Lower leg skin (tissue), 4 donors: ENCODE data around the gene NFATC2. TPM values are rescaled to one million over a fixed set of nuclear protein-coding genes. Genes with fewer than 3 reads are reported as not detected.

Experiments used
- DNase-seq, 2 donors: peaks; one replicate each; pipeline ENCODE4 v3.0.0-alpha.2; 2019; ENCODE audit warnings: low spot score in 2 of 2
- H3K4me3 ChIP-seq: fragments of 200-600 bp; sonication (generic); 2 replicates; pipeline ENCODE4 v1.5.1; 2017; ENCODE audit warnings: mild to moderate bottlenecking, low read depth; ENCODE audit not compliant: poor library complexity, severe bottlenecking
- POLR2A ChIP-seq, 2 donors: fragments of 450-650 bp; IDR thresholded peaks; one replicate each; pipeline ENCODE4 v1.6.1; 2016 to 2017; ENCODE audit warnings: antibody characterized with exemption in 2 of 2, mild to moderate bottlenecking in 1 of 2, moderate library complexity in 1 of 2
- WGBS, 2 donors: methylation state at CpG; one replicate each; pipeline ENCODE4 v1.1.5; 2018; 5-methylcytosine and 5-hydroxymethylcytosine counted together
- intact Hi-C: fragments of 100-400 bp; cut with DNase I; formaldehyde crosslinking; loops from one replicate; pipeline ENCODE4 v1.15.0; 2023; ENCODE audit warnings: low total_unique reads
- total RNA-seq, 4 donors: library from RNA; depleted of rRNA; stranded (reverse); fragments of >200 nt; gene quantifications; one replicate each; pipeline ENCODE4 v1.1.0, GENCODE V29; 2016
- TF ChIP-seq, protein P1 (sequence below), 3 donors: fragments of 450-650 bp; IDR thresholded peaks; one replicate each; pipeline ENCODE4 v1.5.1; 2016; ENCODE audit warnings: antibody characterized with exemption in 3 of 3, mild to moderate bottlenecking in 3 of 3, moderate library complexity in 2 of 3

Gene NFATC2
- total RNA-seq, 4 donors from 2014 or later, result 4.0 to 10.4 (median 5.1) TPM

DNA sequence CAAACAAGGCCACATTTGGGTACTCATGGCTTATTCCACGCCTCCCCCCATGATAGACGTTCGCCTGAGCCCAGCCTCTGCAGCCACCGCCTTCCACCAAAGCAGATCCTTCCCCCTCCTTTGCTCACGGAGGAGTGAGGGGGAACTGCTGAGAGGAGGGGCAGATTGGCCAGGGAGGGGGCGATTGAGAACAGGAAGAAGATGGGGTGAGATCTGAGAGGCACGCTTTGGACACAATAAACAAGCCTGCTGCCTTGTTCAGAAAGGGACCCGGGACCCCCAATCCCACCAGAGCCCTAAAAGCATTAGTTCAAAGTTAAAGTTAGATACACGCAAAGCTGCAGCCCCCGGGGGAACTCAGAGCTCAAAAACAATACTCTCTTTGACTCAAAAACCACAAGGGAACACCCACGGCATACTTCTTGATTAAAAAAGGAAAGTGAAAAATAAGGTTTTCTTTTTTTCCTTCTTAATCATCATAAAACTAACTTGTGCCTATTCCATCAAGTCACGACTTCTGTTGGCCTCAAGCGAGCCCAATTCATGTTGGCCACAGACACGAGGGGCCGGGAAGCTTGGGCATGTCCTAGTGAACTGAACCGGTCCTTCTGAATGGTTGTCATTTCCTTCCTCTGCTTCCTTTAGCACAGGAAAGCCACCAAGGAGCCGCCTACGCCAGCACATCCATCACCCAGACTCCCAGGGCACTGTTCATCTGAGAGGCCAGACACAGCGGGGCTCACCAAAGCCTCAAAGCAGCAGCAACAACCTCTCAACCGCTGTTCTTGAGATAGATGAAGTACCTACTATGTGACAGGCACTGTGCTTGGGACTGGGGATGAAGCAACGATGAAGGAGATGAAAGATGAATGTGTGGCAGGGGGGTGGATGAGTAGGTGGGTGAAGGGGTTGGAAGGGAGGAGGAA is 44.7 kb downstream of the NFATC2 start:
- TF ChIP-seq, protein P1, sequence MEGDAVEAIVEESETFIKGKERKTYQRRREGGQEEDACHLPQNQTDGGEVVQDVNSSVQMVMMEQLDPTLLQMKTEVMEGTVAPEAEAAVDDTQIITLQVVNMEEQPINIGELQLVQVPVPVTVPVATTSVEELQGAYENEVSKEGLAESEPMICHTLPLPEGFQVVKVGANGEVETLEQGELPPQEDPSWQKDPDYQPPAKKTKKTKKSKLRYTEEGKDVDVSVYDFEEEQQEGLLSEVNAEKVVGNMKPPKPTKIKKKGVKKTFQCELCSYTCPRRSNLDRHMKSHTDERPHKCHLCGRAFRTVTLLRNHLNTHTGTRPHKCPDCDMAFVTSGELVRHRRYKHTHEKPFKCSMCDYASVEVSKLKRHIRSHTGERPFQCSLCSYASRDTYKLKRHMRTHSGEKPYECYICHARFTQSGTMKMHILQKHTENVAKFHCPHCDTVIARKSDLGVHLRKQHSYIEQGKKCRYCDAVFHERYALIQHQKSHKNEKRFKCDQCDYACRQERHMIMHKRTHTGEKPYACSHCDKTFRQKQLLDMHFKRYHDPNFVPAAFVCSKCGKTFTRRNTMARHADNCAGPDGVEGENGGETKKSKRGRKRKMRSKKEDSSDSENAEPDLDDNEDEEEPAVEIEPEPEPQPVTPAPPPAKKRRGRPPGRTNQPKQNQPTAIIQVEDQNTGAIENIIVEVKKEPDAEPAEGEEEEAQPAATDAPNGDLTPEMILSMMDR (IDR thresholded peaks at IDR 0.05), result no peak
- no peak for TF ChIP-seq POLR2A (IDR thresholded peaks at IDR 0.05)
- intact Hi-C loops, result no loop called here
- peak in 1 of 2 donors; percentile 86 for DNase-seq
- no peak overlapping the region for H3K4me3 ChIP-seq
- 51 to 52% methylated on average over 21 of the region's 21 CpGs for WGBS, 2 donors

DNA sequence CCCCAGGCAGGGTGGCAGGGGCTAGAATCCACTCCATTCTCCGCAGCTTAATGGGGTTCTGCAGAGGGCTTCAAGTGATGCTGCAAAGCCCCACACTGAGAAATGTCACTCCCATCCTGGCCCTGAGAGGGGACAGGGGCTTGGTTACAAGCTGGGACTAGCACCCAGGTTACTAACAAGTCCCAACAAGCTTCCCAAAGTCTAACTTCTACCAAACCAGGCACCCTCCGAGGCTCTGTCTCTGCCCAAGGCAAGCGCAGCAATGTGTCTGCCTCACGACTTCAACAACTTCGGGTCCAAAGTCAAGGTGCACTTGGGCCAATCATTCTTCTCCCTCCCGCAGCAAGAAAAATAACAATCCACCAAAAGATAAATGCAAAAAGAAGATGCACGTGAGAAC is 45.6 kb downstream of the NFATC2 start:
- no peak overlapping the region for H3K4me3 ChIP-seq
- intact Hi-C loops, result no loop called here
- WGBS, 2 donors, result 75 to 78% methylated on average over 6 to 7 of the region's 7 CpGs
- DNase-seq, result peak in 1 of 2 donors; percentile 28
- TF ChIP-seq, protein P1 (IDR thresholded peaks at IDR 0.05), result no peak
- no peak for TF ChIP-seq POLR2A (IDR thresholded peaks at IDR 0.05)

DNA sequence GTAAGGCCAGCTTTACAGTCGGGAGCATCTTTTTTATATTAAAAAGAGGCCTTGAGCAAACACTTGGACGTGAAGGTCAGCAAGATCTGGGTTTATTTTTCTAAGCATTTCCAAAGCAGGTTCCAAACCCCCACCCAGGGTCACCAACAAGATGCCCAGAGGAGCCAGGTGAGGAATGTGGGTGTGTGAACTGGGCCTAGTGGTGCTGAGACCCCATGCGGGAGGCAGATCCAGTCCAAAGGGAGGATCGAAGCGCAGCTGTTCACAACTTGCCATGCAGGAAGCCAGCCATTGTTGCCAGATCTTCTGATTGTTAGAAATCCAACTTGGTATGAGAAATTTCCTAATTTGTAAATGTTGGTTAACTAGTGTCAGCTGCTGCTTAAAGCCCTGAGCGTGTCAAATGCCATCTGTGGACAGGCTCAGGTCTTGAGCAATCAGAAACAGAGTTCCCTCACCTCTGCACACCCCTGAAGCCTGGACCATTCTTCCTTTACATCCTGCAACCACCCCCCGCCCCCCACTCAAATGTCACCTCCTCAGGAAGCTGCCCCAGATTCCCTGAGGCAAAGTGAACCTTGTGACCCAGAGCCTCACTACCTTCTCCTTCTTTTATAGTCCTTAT is 46.5 kb downstream of the NFATC2 start:
- WGBS, 2 donors, result 73 to 75% methylated on average over 7 of the region's 7 CpGs
- TF ChIP-seq POLR2A (IDR thresholded peaks at IDR 0.05), result no peak
- TF ChIP-seq, protein P1 (IDR thresholded peaks at IDR 0.05), result no peak
- intact Hi-C loops, result no loop called here
- no peak overlapping the region for H3K4me3 ChIP-seq
- DNase-seq, result peak in 1 of 2 donors; percentile 26

DNA sequence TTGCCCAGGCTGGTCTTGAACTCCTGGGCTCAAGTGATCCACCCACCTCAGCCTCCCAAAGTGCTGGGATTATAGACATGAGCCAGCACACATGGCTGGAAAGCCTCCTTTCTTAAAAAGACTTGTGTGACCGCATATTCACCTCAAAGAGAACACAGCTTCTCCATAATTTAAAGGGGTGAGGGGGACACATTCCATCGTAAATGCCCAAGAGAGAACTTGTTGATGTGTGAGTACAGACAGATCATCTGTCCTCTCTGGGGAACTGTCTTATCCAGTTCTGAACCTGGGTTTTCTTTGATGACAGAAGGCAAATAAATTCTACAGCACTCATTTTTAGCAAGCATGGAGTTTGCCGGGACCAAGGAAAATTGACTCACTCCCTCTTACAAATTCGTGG is 47.2 kb downstream of the NFATC2 start:
- WGBS, 2 donors, result 74 to 83% methylated on average over 4 of the region's 4 CpGs
- intact Hi-C loops, result no loop called here
- DNase-seq, result no peak
- TF ChIP-seq, protein P1 (IDR thresholded peaks at IDR 0.05), result no peak
- no peak for TF ChIP-seq POLR2A (IDR thresholded peaks at IDR 0.05)
- no peak overlapping the region for H3K4me3 ChIP-seq

DNA sequence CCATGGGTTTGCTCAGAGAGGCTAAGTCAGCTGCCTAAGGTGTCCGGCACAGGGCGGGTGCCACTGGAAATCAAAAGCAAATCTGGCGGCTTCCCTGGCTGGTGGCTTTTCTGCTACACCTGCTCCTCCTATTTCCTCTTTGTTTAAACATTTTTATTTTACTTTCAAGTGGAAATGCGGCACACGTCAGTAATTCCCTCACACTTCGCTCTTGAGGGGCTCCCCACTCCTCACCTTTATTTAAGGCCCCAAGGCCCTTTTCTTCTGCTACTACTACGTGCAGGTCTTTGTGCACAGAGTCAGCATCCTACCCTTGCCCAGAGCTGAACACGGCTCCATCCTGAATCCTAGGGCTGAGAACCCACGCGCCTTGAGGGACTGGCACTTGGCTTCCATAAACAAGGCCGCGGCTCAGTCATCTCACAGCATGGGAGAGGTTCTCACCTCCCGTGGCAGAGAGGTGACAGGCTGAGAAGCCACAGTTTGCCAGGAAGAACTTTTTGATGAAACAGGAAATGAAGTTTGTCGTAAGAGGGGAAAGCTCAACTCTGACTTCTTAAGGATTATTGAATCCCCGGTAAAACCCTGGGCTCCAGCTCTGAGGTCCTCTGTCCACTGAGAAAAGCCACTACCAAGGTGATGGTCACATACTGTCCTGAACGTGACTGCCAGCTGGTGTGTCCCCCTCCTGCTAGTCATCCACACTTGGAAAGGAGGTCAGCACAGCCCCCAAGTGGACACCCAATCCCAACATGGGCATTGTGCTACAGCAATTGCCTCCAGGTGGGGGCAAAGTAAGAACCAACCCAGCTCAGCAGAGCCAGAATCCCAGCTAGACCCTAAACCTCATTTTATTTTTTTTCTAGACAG is 48.0 kb downstream of the NFATC2 start:
- DNase-seq, result peak in 1 of 2 donors; percentile 80
- no peak overlapping the region for H3K4me3 ChIP-seq
- intact Hi-C loops, result no loop called here
- 85 to 90% methylated on average over 16 of the region's 16 CpGs for WGBS, 2 donors
- TF ChIP-seq, protein P1 (IDR thresholded peaks at IDR 0.05), result no peak
- TF ChIP-seq POLR2A (IDR thresholded peaks at IDR 0.05), result no peak
